Measurements from ENCODE around the gene SELENOV.

- TF ChIP-seq CTCF (IDR thresholded peaks at IDR 0.05; ENCODE audit: insufficient read depth, low read depth, low read length), result no peak
- no peak for TF ChIP-seq EZH2 (IDR thresholded peaks at IDR 0.05; ENCODE audit: insufficient read depth, low read length)
Observed at GRCh38 chr19:39473443-39473960, 41.4 kb upstream of the SELENOV start.

Measured in astrocyte (in vitro differentiated cells and primary cell).